Mucosa of descending colon (tissue), 3 donors: ENCODE data around the gene DOCK4. TPM values are rescaled to one million over a fixed set of nuclear protein-coding genes. Genes with fewer than 3 reads are reported as not detected.

Source experiments
- ATAC-seq: fragments of 200-7000 bp; cut with Tn5 transposase; one replicate; pipeline ENCODE4 v1.9.1; 2020; ENCODE audit warnings: mild to moderate bottlenecking, moderate library complexity
- DNase-seq, 3 donors: peaks; one replicate each; pipeline ENCODE4 v3.0.0-alpha.2; 2020
- H3K36me3 ChIP-seq: fragments of 200-600 bp; one replicate; pipeline ENCODE4 v1.8.0; 2021; ENCODE audit warnings: low read depth, mild to moderate bottlenecking
- H3K4me1 ChIP-seq: fragments of 200-600 bp; one replicate; pipeline ENCODE4 v1.8.0; 2021; ENCODE audit warnings: low read depth, mild to moderate bottlenecking
- H3K4me3 ChIP-seq: fragments of 200-600 bp; one replicate; pipeline ENCODE4 v1.8.0; 2021; ENCODE audit warnings: mild to moderate bottlenecking
- H3K9me3 ChIP-seq: fragments of 200-600 bp; one replicate; pipeline ENCODE4 v1.8.0; 2021; ENCODE audit warnings: mild to moderate bottlenecking
- CTCF ChIP-seq: fragments of 200-600 bp; IDR thresholded peaks from one replicate; pipeline ENCODE4 v1.8.0; 2022; ENCODE audit warnings: antibody characterized with exemption, mild to moderate bottlenecking
- intact Hi-C, 2 donors: fragments of 100-400 bp; cut with DNase I in 1 of 2; cut with micrococcal nuclease in 1 of 2; formaldehyde crosslinking; loops; one replicate each; pipeline versions ENCODE4 v1.11.0 to v1.11.1; 2022; cut with DNase I, micrococcal nuclease
- total RNA-seq, 3 donors: library from RNA; stranded (reverse); fragmentation: NEBNext Ultra II Directional in 2 of 3; extraction: Animal tissue kit (Norgen Biotek cat#: 25700) in 2 of 3; gene quantifications; one replicate each; pipeline versions ENCODE4 v1.2.1 to v1.2.4, GENCODE V29; 2021 to 2023
- donor health status: DM: no; HTN: no; CAD: no; lungs with moderate emphysema.
- donor health status: DM: no; HTN: no; CAD: no.
- donor health status: DM: no; HTN: yes; CAD: no.

DOCK4 gene
- total RNA-seq, 3 donors from 2014 or later = 9.2 to 18.4 (median 12.7) TPM

GRCh38 chr7:112157072-112157471 is 49.1 kb downstream of the DOCK4 start:
- TF ChIP-seq CTCF = no peak
- no peak for DNase-seq
- Histone ChIP-seq H3K4me3 (no peak overlapping the region), H3K9me3 (no peaks in the 10 kb centered on the region), H3K4me1 (no peaks in the 10 kb centered on the region), H3K36me3 (no peaks in the 10 kb centered on the region)
- no peak for ATAC-seq
- intact Hi-C loops = no loop called here

- intact Hi-C loops = no loop called here
- H3K4me3 ChIP-seq = no peak overlapping the region
- no peaks in the 10 kb centered on the region for H3K9me3 ChIP-seq
- DNase-seq (no peak), ATAC-seq (no peak)
- TF ChIP-seq CTCF = no peak
- no peaks in the 10 kb centered on the region for H3K36me3 ChIP-seq
- no peaks in the 10 kb centered on the region for H3K4me1 ChIP-seq
Measured at GRCh38 chr7:112156412-112156811, 49.8 kb downstream of the DOCK4 start.

GRCh38 chr7:112154690-112155089 is 51.5 kb downstream of the DOCK4 start:
- Histone ChIP-seq H3K9me3 (no peaks in the 10 kb centered on the region), H3K4me3 (no peak overlapping the region), H3K4me1 (no peaks in the 10 kb centered on the region), H3K36me3 (no peaks in the 10 kb centered on the region)
- intact Hi-C loops = no loop called here
- no peak for TF ChIP-seq CTCF
- ATAC-seq (no peak), DNase-seq (no peak)

- Histone ChIP-seq H3K4me1 (no peaks in the 10 kb centered on the region), H3K9me3 (no peaks in the 10 kb centered on the region), H3K4me3 (no peak overlapping the region), H3K36me3 (no peaks in the 10 kb centered on the region)
- TF ChIP-seq CTCF = no peak
- DNase-seq (no peak), ATAC-seq (no peak)
- intact Hi-C loops = no loop called here
Measured at GRCh38 chr7:112152186-112152585, 54.0 kb downstream of the DOCK4 start.

- intact Hi-C loops = no loop called here
- Histone ChIP-seq H3K9me3 (no peaks in the 10 kb centered on the region), H3K36me3 (no peaks in the 10 kb centered on the region), H3K4me3 (no peak overlapping the region), H3K4me1 (no peaks in the 10 kb centered on the region)
- ATAC-seq (no peak), DNase-seq (no peak)
- TF ChIP-seq CTCF = no peak
Measured at GRCh38 chr7:112150823-112151641, 55.2 kb downstream of the DOCK4 start.
